Measurements from ENCODE around the gene TRPM1.

Gene TRPM1

DNA sequence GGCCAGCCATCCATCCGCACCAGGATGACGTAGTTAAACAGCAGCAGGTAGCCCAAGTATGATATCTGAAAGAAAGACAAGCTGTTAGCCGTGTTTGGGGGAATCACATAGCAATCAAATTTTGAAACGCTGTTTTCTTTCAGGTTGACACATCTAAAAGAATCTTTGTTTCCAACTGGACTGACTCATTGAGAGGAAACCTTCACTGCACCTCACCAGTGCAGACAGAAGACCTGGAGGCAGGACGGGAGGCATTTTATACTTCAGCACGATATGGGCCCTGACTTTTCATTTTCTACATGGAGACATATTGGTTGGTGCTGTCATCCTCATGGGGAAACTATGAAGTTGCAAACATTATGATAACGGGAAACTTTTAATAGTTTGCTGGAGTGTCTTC, 65.9 kb downstream of the TRPM1 start:
- no peak for DNase-seq
- in situ Hi-C loops (cut with HindIII; ENCODE audit: low pct_ligation_motif_present, low pct_unique_long_range_greater_than_20kb, low sequenced_read_pairs), result no loop called here

- DNase-seq, result no peak
- in situ Hi-C loops (cut with HindIII; ENCODE audit: low pct_ligation_motif_present, low pct_unique_long_range_greater_than_20kb, low sequenced_read_pairs), result no loop called here
Observed at GRCh38 chr15:31034152-31034551, 67.4 kb downstream of the TRPM1 start.

DNA sequence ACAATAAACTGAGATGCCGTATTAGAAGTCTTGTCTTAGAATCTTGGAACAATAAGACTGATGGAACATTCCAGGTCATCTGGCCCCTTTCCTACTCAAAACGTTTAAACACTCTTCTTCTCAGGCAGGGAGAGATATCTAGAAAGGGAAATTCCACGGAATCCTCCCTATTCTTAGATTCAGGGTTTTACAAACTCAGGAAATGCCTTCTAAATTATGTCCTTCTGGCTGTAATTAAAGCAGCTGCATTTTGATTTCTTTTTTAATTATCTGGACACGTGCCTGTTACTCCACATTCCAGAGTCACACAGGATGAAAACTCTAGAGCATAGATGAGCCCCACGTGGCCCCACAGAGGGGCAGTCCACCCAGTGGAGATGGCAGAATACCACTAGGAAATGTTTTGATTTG, 68.6 kb downstream of the TRPM1 start:
- in situ Hi-C loops (cut with HindIII; ENCODE audit: low pct_ligation_motif_present, low pct_unique_long_range_greater_than_20kb, low sequenced_read_pairs), result no loop called here
- no peak for DNase-seq

DNA sequence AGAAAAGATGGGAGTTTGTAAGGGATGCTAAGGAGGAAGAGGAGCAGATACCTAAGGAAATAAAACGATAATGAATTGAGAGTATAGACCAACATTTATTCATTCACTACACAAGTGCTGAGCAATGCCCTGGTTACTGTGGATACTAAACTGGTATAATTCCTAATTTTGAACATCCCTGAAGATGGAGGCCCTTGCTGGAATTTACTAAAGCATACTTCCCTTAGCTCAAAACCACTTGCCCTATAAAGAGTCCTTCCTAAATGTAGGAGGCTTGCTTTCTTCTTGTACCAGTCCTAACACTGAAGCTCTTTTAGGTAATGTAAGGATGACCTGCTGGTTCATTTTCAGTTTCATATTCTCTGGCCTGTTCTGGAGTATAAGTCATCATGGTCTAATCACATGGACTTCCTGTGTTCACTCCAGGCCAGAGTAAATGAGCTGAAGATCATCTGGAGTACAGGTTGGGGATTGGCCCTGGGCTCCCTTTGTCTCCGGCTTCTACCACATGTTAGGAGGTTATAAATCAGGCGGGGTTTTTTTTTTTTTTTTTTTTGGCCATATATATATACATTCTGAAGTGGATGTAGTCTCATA, 70.0 kb downstream of the TRPM1 start:
- peak; percentile 24 for DNase-seq
- in situ Hi-C loops (cut with HindIII; ENCODE audit: low pct_ligation_motif_present, low pct_unique_long_range_greater_than_20kb, low sequenced_read_pairs), result no loop called here

DNA sequence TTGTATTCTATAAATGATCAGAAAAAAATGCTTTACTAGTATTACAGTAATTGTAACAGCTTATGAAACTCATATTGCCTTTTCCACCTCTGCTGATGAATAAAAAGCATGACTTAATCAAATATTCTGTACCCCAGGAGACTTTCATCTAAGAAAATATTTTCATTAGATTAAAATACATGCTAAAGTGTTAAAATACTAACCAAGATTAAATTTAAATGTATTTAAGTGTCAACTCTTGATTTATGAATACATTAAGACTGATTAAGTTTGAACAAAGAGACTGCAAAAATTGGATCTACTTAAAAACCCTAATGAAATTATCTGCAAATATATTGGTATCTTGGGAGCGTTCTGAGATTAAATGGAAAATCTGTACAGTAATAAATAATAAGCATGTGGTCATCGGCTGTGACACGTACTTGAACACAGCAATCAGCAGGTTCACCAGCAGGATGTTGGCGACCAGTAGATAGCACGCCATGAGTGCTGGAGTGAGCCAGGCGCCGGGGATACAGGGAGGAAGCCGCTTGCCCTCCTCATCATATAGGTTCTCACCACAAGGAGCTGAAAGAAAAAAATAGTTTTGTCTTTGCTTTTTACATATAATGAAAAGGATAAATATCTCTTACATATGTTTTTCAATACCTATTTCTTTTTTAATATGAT, 73.5 kb downstream of the TRPM1 start:
- no peak for DNase-seq
- in situ Hi-C loops (cut with HindIII; ENCODE audit: low pct_ligation_motif_present, low pct_unique_long_range_greater_than_20kb, low sequenced_read_pairs), result no loop called here

- in situ Hi-C loops (cut with HindIII; ENCODE audit: low pct_ligation_motif_present, low pct_unique_long_range_greater_than_20kb, low sequenced_read_pairs), result no loop called here
- DNase-seq, result no peak
Observed at GRCh38 chr15:31025996-31026395, 75.5 kb downstream of the TRPM1 start.

DNA sequence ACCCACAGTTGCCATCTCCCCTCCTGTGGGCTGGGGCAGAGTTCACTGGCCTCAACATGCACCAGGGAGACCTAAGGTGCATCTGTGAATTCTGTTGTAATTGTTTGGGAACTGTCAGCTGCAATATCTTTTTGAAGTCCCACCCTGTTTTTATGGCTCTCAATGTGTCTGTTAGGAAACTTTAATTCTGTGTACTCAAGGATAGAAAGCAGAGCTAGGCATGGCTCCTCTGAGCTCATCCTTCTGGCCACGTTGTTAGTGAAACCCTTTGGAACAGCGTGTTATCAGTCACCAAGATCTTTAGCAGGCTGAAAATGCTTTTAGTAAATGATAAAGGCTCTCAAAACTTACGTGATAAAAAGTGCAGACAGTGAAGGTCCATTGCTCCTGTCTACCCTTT, 76.5 kb downstream of the TRPM1 start:
- peak; percentile 15 for DNase-seq
- in situ Hi-C loops (cut with HindIII; ENCODE audit: low pct_ligation_motif_present, low pct_unique_long_range_greater_than_20kb, low sequenced_read_pairs), result no loop called here

DNA sequence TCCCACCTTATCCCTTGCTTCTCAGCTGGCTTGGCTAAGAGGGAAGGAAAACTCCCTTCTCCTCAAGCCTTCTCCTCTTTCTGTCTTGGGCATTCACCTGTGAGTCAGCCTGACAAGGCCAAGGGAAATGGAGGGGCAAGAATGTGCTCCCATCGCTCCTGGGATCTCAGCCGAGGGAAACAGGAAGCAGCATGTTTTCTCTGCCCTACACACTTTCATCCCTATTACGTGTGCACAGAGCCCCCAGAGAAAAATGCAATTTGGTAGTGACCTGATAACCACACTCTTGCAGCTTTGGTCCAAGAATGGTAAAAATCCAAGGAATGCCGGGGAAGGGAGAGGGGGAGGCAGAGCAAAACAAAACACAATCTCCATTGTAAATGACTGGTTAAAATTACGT, 77.2 kb downstream of the TRPM1 start:
- peak; percentile 96 for DNase-seq
- in situ Hi-C loops (cut with HindIII; ENCODE audit: low pct_ligation_motif_present, low pct_unique_long_range_greater_than_20kb, low sequenced_read_pairs), result no loop called here

DNA sequence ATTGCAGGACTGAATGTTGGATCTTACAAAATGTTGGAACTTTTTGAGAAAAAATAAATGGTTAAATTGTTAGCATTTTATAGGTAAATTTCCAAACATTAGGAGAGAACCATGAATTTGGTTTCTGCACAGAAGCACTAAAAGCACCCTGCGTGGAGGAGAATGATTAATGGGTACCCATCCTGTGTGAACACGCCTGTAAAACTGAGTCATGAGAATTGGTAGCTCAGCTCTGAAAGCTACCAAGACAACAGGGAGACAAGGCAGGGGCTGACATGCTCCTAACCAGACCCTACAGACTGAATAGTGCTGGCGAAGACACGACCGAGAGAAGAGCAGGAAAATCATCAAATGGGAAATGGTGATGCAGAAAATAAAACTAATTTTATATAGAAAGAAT, 77.7 kb downstream of the TRPM1 start:
- in situ Hi-C loops (cut with HindIII; ENCODE audit: low pct_ligation_motif_present, low pct_unique_long_range_greater_than_20kb, low sequenced_read_pairs), result no loop called here
- DNase-seq, result no peak

GRCh38 chr15:31021067-31021665, 80.4 kb downstream of the TRPM1 start:
- no peak for DNase-seq
- in situ Hi-C loops (cut with HindIII; ENCODE audit: low pct_ligation_motif_present, low pct_unique_long_range_greater_than_20kb, low sequenced_read_pairs), result no loop called here

- no peak for DNase-seq
- in situ Hi-C loops (cut with HindIII; ENCODE audit: low pct_ligation_motif_present, low pct_unique_long_range_greater_than_20kb, low sequenced_read_pairs), result no loop called here
Observed at GRCh38 chr15:31020542-31020941, 81.0 kb downstream of the TRPM1 start.

DNA sequence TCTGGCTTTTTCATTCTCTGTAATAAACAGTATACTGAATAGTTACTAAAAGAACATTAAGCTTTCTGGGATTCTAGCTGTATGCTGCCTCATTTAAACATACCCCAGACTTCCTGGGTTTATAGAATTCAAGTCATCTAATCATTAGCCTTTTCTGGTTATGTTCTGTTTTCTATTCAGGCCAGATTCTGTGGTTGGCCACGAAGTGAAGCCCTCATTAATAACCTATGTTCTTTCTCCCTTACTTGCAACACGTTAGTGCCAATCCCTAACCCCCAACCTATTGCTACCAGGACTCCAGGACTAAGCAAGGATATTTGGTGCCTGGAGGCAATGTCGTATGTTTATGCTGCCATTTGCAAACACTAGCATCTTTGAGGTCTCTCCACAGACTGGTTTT, 81.5 kb downstream of the TRPM1 start:
- DNase-seq, result no peak
- in situ Hi-C loops (cut with HindIII; ENCODE audit: low pct_ligation_motif_present, low pct_unique_long_range_greater_than_20kb, low sequenced_read_pairs), result no loop called here

DNA sequence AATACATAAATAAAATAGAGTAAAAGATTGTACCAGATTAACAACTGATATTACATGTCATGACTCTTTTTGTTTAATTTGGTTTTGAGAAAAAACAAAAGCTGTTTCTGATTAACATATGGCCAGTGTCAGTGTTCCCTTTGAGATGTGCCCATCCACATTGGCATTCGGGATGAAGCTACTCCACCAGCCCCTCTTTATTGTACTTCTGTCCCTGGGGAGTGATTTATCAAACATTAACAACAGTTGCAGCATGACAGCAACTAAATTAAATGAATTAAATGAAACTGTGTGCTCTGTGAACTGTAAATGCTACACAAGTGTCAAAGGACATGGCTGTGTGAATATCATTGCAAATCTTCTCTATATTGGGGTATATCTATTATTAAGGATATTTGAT, 84.2 kb downstream of the TRPM1 start:
- in situ Hi-C loops (cut with HindIII; ENCODE audit: low pct_ligation_motif_present, low pct_unique_long_range_greater_than_20kb, low sequenced_read_pairs), result no loop called here
- DNase-seq, result no peak

DNA sequence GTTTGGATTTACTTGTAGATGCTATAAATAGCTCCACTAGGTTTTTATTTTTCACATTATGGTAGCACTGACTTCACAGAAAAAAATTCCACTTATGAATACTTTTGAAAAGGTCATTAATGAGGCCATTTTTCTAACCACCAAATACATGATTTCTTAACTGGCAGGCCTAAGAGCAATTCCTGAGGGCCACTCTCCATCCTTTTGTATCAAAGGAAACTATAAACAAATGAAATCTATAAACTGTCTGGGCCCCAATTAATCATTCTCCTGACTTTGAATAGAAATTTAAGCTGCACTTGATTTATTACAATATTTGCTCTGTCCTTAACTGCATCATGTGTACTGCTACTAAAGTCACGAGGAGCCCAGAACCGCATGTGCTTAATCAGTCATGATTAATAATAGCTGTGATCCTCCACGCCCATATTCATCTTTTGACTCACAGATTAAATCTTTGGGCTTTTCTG, 85.0 kb downstream of the TRPM1 start:
- no peak for DNase-seq
- in situ Hi-C loops (cut with HindIII; ENCODE audit: low pct_ligation_motif_present, low pct_unique_long_range_greater_than_20kb, low sequenced_read_pairs), result no loop called here

DNA sequence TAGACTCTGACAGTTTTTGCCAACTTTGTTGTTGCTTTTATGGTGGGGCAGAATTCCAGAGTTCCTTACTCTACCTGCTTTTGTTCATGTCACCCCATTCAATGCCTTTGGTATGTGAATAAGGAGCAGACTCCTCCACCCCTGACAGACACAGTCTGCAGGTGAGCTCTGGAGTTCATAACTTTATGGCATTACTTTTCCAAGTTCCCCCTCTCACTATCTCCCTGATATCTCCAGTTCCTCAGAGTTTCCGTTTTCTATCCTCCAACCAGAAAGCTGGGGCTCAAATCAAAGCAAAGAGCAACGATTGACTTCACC, 87.0 kb downstream of the TRPM1 start:
- in situ Hi-C loops (cut with HindIII; ENCODE audit: low pct_ligation_motif_present, low pct_unique_long_range_greater_than_20kb, low sequenced_read_pairs), result no loop called here
- no peak for DNase-seq

- in situ Hi-C loops (cut with HindIII; ENCODE audit: low pct_ligation_motif_present, low pct_unique_long_range_greater_than_20kb, low sequenced_read_pairs), result no loop called here
- DNase-seq, result peak; percentile 9
Observed at GRCh38 chr15:31013863-31014607, 87.5 kb downstream of the TRPM1 start.

DNA sequence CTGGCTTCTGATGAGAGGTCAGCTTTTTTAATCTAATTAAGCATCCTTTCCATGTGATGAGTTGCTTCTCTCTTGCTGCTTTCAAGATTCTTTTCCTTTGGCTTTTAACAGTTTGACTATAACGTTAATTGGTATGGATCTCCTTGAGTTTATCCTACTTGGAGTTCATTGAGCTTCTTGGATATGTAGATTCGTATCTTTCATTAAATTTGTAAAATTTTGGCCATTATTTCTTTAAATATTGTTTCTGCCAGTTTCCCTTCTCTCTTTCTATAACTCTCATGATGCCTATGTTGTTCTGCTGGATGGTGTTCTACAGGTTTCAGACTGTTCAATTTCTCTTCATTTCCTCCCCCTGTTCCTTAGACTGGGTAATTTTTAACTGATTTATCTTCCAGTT, 89.1 kb downstream of the TRPM1 start:
- DNase-seq, result no peak
- in situ Hi-C loops (cut with HindIII; ENCODE audit: low pct_ligation_motif_present, low pct_unique_long_range_greater_than_20kb, low sequenced_read_pairs), result no loop called here

- no peak for DNase-seq
- in situ Hi-C loops (cut with HindIII; ENCODE audit: low pct_ligation_motif_present, low pct_unique_long_range_greater_than_20kb, low sequenced_read_pairs), result no loop called here
Observed at GRCh38 chr15:31010036-31010435, 91.5 kb downstream of the TRPM1 start.

DNA sequence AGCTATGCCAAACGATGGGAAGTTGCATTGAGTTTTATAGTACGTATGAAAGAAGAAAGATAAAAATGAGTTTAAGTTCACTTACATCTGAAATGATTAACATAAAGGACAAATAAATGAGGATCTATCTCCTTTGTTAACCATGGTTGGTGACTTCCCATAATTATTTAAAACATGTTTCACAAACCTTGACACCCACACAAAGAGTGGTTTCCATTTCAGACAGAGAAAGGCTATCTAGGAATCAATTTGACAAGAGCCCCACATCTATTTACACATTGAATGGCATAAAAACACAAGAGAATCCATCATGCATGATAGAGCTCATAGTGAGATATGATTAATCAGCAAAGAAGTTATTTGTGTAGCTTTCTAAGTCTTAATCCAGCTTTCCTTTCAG, 95.9 kb downstream of the TRPM1 start:
- in situ Hi-C loops (cut with HindIII; ENCODE audit: low pct_ligation_motif_present, low pct_unique_long_range_greater_than_20kb, low sequenced_read_pairs), result no loop called here
- no peak for DNase-seq
